Measurements from ENCODE around the gene SPATA31D4.
"Not testable (repeated sequence)": the region's sequence is repeated elsewhere in the genome, so short reads cannot be mapped to it uniquely, and the experiment has no call there.

SPATA31D4 gene

GRCh38 chr9:81928305-81928704 is at the start of gene SPATA31D4:
SPATA31D4 (plus strand) TSS chr9:81928428; CDS start chr9:81928514, 86 bp downstream.
- H3K27me3 ChIP-seq (ENCODE audit: control insufficient read depth in 1 of 2, insufficient read depth in 2 of 2, low read length in 2 of 2); H3K27ac ChIP-seq (ENCODE audit: low read depth, low read length); H3K9ac ChIP-seq (ENCODE audit: low read length); H3K36me3 ChIP-seq (ENCODE audit: insufficient read depth, low read length); H3K4me3 ChIP-seq (ENCODE audit: low read depth in 1 of 2, low read length in 2 of 2); H3K4me1 ChIP-seq (ENCODE audit: insufficient read depth, low read length); H3K9me3 ChIP-seq (ENCODE audit: low read length): not testable (repeated sequence)

GRCh38 chr9:81878530-81878929 is 49.7 kb upstream of the SPATA31D4 start:
- no peaks in the 10 kb centered on the region for H3K27me3 ChIP-seq (ENCODE audit: control insufficient read depth in 1 of 2, insufficient read depth in 2 of 2, low read length in 2 of 2)
- no peaks in the 10 kb centered on the region for H3K4me1 ChIP-seq (ENCODE audit: insufficient read depth, low read length)
- no peaks in the 10 kb centered on the region for H3K9me3 ChIP-seq (ENCODE audit: low read length)
- no peak overlapping the region for H3K27ac ChIP-seq (ENCODE audit: low read depth, low read length)
- no peaks in the 10 kb centered on the region for H3K36me3 ChIP-seq (ENCODE audit: insufficient read depth, low read length)
- H3K4me3 ChIP-seq (ENCODE audit: low read depth in 1 of 2, low read length in 2 of 2), result no peak overlapping the region
- no peak overlapping the region for H3K9ac ChIP-seq (ENCODE audit: low read length)

- H3K9ac ChIP-seq (ENCODE audit: low read length), result no peak overlapping the region
- no peak overlapping the region for H3K4me3 ChIP-seq (ENCODE audit: low read depth in 1 of 2, low read length in 2 of 2)
- no peaks in the 10 kb centered on the region for H3K27me3 ChIP-seq (ENCODE audit: control insufficient read depth in 1 of 2, insufficient read depth in 2 of 2, low read length in 2 of 2)
- no peaks in the 10 kb centered on the region for H3K9me3 ChIP-seq (ENCODE audit: low read length)
- H3K4me1 ChIP-seq (ENCODE audit: insufficient read depth, low read length), result no peaks in the 10 kb centered on the region
- H3K36me3 ChIP-seq (ENCODE audit: insufficient read depth, low read length), result no peaks in the 10 kb centered on the region
- H3K27ac ChIP-seq (ENCODE audit: low read depth, low read length), result no peak overlapping the region
Observed at GRCh38 chr9:81879501-81879916, 48.7 kb upstream of the SPATA31D4 start.

GRCh38 chr9:81885602-81886001 is 42.6 kb upstream of the SPATA31D4 start:
- Histone ChIP-seq H3K4me1 (ENCODE audit: insufficient read depth, low read length) (no peaks in the 10 kb centered on the region), H3K27me3 (ENCODE audit: control insufficient read depth in 1 of 2, insufficient read depth in 2 of 2, low read length in 2 of 2) (no peaks in the 10 kb centered on the region), H3K9me3 (ENCODE audit: low read length) (no peaks in the 10 kb centered on the region), H3K36me3 (ENCODE audit: insufficient read depth, low read length) (no peaks in the 10 kb centered on the region), H3K9ac (ENCODE audit: low read length) (no peak overlapping the region), H3K27ac (ENCODE audit: low read depth, low read length) (no peak overlapping the region), H3K4me3 (ENCODE audit: low read depth in 1 of 2, low read length in 2 of 2) (no peak overlapping the region)

- Histone ChIP-seq H3K4me3 (ENCODE audit: low read depth in 1 of 2, low read length in 2 of 2) (no peak overlapping the region), H3K27me3 (ENCODE audit: control insufficient read depth in 1 of 2, insufficient read depth in 2 of 2, low read length in 2 of 2) (no peaks in the 10 kb centered on the region), H3K27ac (ENCODE audit: low read depth, low read length) (no peak overlapping the region), H3K9me3 (ENCODE audit: low read length) (no peaks in the 10 kb centered on the region), H3K4me1 (ENCODE audit: insufficient read depth, low read length) (no peaks in the 10 kb centered on the region), H3K36me3 (ENCODE audit: insufficient read depth, low read length) (no peaks in the 10 kb centered on the region), H3K9ac (ENCODE audit: low read length) (no peak overlapping the region)
Observed at GRCh38 chr9:81886665-81887064, 41.6 kb upstream of the SPATA31D4 start.

GRCh38 chr9:81890104-81890503 is 38.1 kb upstream of the SPATA31D4 start:
- Histone ChIP-seq H3K9ac (ENCODE audit: low read length) (no peak overlapping the region), H3K36me3 (ENCODE audit: insufficient read depth, low read length) (no peaks in the 10 kb centered on the region), H3K27ac (ENCODE audit: low read depth, low read length) (no peak overlapping the region), H3K27me3 (ENCODE audit: control insufficient read depth in 1 of 2, insufficient read depth in 2 of 2, low read length in 2 of 2) (no peaks in the 10 kb centered on the region), H3K4me1 (ENCODE audit: insufficient read depth, low read length) (no peaks in the 10 kb centered on the region), H3K4me3 (ENCODE audit: low read depth in 1 of 2, low read length in 2 of 2) (no peak overlapping the region), H3K9me3 (ENCODE audit: low read length) (no peaks in the 10 kb centered on the region)

- Histone ChIP-seq H3K27ac (ENCODE audit: low read depth, low read length) (no peak overlapping the region), H3K9ac (ENCODE audit: low read length) (no peak overlapping the region), H3K4me1 (ENCODE audit: insufficient read depth, low read length) (no peaks in the 10 kb centered on the region), H3K9me3 (ENCODE audit: low read length) (no peaks in the 10 kb centered on the region), H3K36me3 (ENCODE audit: insufficient read depth, low read length) (no peaks in the 10 kb centered on the region), H3K27me3 (ENCODE audit: control insufficient read depth in 1 of 2, insufficient read depth in 2 of 2, low read length in 2 of 2) (no peaks in the 10 kb centered on the region), H3K4me3 (ENCODE audit: low read depth in 1 of 2, low read length in 2 of 2) (no peak overlapping the region)
Observed at GRCh38 chr9:81892440-81892839, 35.8 kb upstream of the SPATA31D4 start.

- Histone ChIP-seq H3K36me3 (ENCODE audit: insufficient read depth, low read length) (no peaks in the 10 kb centered on the region), H3K27ac (ENCODE audit: low read depth, low read length) (no peak overlapping the region), H3K9me3 (ENCODE audit: low read length) (no peaks in the 10 kb centered on the region), H3K9ac (ENCODE audit: low read length) (no peak overlapping the region), H3K4me3 (ENCODE audit: low read depth in 1 of 2, low read length in 2 of 2) (no peak overlapping the region), H3K27me3 (ENCODE audit: control insufficient read depth in 1 of 2, insufficient read depth in 2 of 2, low read length in 2 of 2) (no peaks in the 10 kb centered on the region), H3K4me1 (ENCODE audit: insufficient read depth, low read length) (no peaks in the 10 kb centered on the region)
Observed at GRCh38 chr9:81893929-81894328, 34.3 kb upstream of the SPATA31D4 start.

GRCh38 chr9:81894891-81895290 is 33.3 kb upstream of the SPATA31D4 start:
- no peaks in the 10 kb centered on the region for H3K27me3 ChIP-seq (ENCODE audit: control insufficient read depth in 1 of 2, insufficient read depth in 2 of 2, low read length in 2 of 2)
- no peaks in the 10 kb centered on the region for H3K9me3 ChIP-seq (ENCODE audit: low read length)
- H3K4me3 ChIP-seq (ENCODE audit: low read depth in 1 of 2, low read length in 2 of 2), result no peak overlapping the region
- H3K36me3 ChIP-seq (ENCODE audit: insufficient read depth, low read length), result no peaks in the 10 kb centered on the region
- no peaks in the 10 kb centered on the region for H3K4me1 ChIP-seq (ENCODE audit: insufficient read depth, low read length)
- no peak overlapping the region for H3K27ac ChIP-seq (ENCODE audit: low read depth, low read length)
- no peak overlapping the region for H3K9ac ChIP-seq (ENCODE audit: low read length)

- H3K4me3 ChIP-seq (ENCODE audit: low read depth in 1 of 2, low read length in 2 of 2), result no peak overlapping the region
- no peak overlapping the region for H3K9ac ChIP-seq (ENCODE audit: low read length)
- H3K9me3 ChIP-seq (ENCODE audit: low read length), result no peaks in the 10 kb centered on the region
- H3K27ac ChIP-seq (ENCODE audit: low read depth, low read length), result no peak overlapping the region
- no peaks in the 10 kb centered on the region for H3K36me3 ChIP-seq (ENCODE audit: insufficient read depth, low read length)
- no peaks in the 10 kb centered on the region for H3K4me1 ChIP-seq (ENCODE audit: insufficient read depth, low read length)
- H3K27me3 ChIP-seq (ENCODE audit: control insufficient read depth in 1 of 2, insufficient read depth in 2 of 2, low read length in 2 of 2), result no peaks in the 10 kb centered on the region
Observed at GRCh38 chr9:81896070-81896469, 32.2 kb upstream of the SPATA31D4 start.

GRCh38 chr9:81898851-81899250 is 29.4 kb upstream of the SPATA31D4 start:
- no peaks in the 10 kb centered on the region for H3K36me3 ChIP-seq (ENCODE audit: insufficient read depth, low read length)
- H3K4me1 ChIP-seq (ENCODE audit: insufficient read depth, low read length), result no peaks in the 10 kb centered on the region
- no peak overlapping the region for H3K27ac ChIP-seq (ENCODE audit: low read depth, low read length)
- no peak overlapping the region for H3K4me3 ChIP-seq (ENCODE audit: low read depth in 1 of 2, low read length in 2 of 2)
- peaks cover 0 to 5% of the 10 kb centered on the region in 2 donors for H3K27me3 ChIP-seq (ENCODE audit: control insufficient read depth in 1 of 2, insufficient read depth in 2 of 2, low read length in 2 of 2)
- H3K9ac ChIP-seq (ENCODE audit: low read length), result no peak overlapping the region
- no peaks in the 10 kb centered on the region for H3K9me3 ChIP-seq (ENCODE audit: low read length)

GRCh38 chr9:81902196-81902595 is 26.0 kb upstream of the SPATA31D4 start:
- no peaks in the 10 kb centered on the region for H3K36me3 ChIP-seq (ENCODE audit: insufficient read depth, low read length)
- H3K9ac ChIP-seq (ENCODE audit: low read length), result no peak overlapping the region
- no peaks in the 10 kb centered on the region for H3K9me3 ChIP-seq (ENCODE audit: low read length)
- no peaks in the 10 kb centered on the region for H3K4me1 ChIP-seq (ENCODE audit: insufficient read depth, low read length)
- no peak overlapping the region for H3K4me3 ChIP-seq (ENCODE audit: low read depth in 1 of 2, low read length in 2 of 2)
- H3K27ac ChIP-seq (ENCODE audit: low read depth, low read length), result no peak overlapping the region
- peaks cover 0 to 6% of the 10 kb centered on the region in 2 donors for H3K27me3 ChIP-seq (ENCODE audit: control insufficient read depth in 1 of 2, insufficient read depth in 2 of 2, low read length in 2 of 2)

All from muscle layer of colon (tissue), 2 donors.